Mesothelial cell of epicardium (in vitro differentiated cells): Measurements from ENCODE around the gene KCNIP4. TPM values are rescaled to one million over a fixed set of nuclear protein-coding genes. Genes with fewer than 3 reads are reported as not detected.

Experiments
- DNase-seq, 2 experiments: peaks; one replicate each; pipeline ENCODE4 v3.0.0; 2021; ENCODE audit warnings: low spot score in 2 of 2; ENCODE audit not compliant: unreplicated experiment in 2 of 2
- H3K27ac Mint-ChIP-seq: 2 replicates; pipeline ENCODE4 v1.8.0; 2021; ENCODE audit warnings: mixed read lengths
- H3K27me3 Mint-ChIP-seq: 2 replicates; pipeline ENCODE4 v1.8.0; 2021; ENCODE audit warnings: low read depth, mixed read lengths
- H3K36me3 Mint-ChIP-seq: 2 replicates; pipeline ENCODE4 v1.8.0; 2021; ENCODE audit warnings: mixed read lengths
- H3K4me1 Mint-ChIP-seq: 2 replicates; pipeline ENCODE4 v1.8.0; 2021; ENCODE audit warnings: mixed read lengths
- H3K4me3 Mint-ChIP-seq: 2 replicates; pipeline ENCODE4 v1.8.0; 2021; ENCODE audit warnings: mild to moderate bottlenecking, moderate library complexity, mixed read lengths
- H3K9me3 Mint-ChIP-seq: 2 replicates; pipeline ENCODE4 v1.8.0; 2021; ENCODE audit warnings: mixed read lengths
- CTCF ChIP-seq: fragments of 200-600 bp; sonication (generic); IDR thresholded peaks from one replicate; pipeline ENCODE4 v1.5.0; 2021; ENCODE audit warnings: antibody characterized with exemption; ENCODE audit not compliant: unreplicated experiment
- total RNA-seq: library from RNA; stranded (reverse); gene quantifications from 3 replicates; pipeline ENCODE4 v1.2.1, GENCODE V29; 2021

KCNIP4 gene
- total RNA-seq, 1 donor from 2014 or later: 3.0 TPM

- TF ChIP-seq CTCF: no peak
- Mint-ChIP-seq H3K36me3 (no peaks in the 10 kb centered on the region), H3K27me3 (peaks cover 4% of the 10 kb centered on the region), H3K27ac (no peak overlapping the region), H3K4me1 (no peaks in the 10 kb centered on the region), H3K4me3 (no peak overlapping the region), H3K9me3 (peaks cover 30% of the 10 kb centered on the region)
- no peak for DNase-seq
Measured at GRCh38 chr4:21901281-21901680, 47.3 kb downstream of the KCNIP4 start.

GRCh38 chr4:21900211-21900610, 48.4 kb downstream of the KCNIP4 start:
- H3K4me3 Mint-ChIP-seq: no peak overlapping the region
- H3K9me3 Mint-ChIP-seq: peaks cover 26% of the 10 kb centered on the region
- no peaks in the 10 kb centered on the region for H3K36me3 Mint-ChIP-seq
- no peak for DNase-seq
- H3K27me3 Mint-ChIP-seq: peaks cover 4% of the 10 kb centered on the region
- H3K4me1 Mint-ChIP-seq: no peaks in the 10 kb centered on the region
- no peak for TF ChIP-seq CTCF
- H3K27ac Mint-ChIP-seq: no peak overlapping the region

- Mint-ChIP-seq H3K4me3 (no peak overlapping the region), H3K27ac (no peak overlapping the region), H3K9me3 (peaks cover 26% of the 10 kb centered on the region), H3K36me3 (no peaks in the 10 kb centered on the region), H3K27me3 (peaks cover 4% of the 10 kb centered on the region), H3K4me1 (no peaks in the 10 kb centered on the region)
- DNase-seq: no peak
- no peak for TF ChIP-seq CTCF
Measured at GRCh38 chr4:21898101-21898500, 50.5 kb downstream of the KCNIP4 start.

- peaks cover 26% of the 10 kb centered on the region for H3K9me3 Mint-ChIP-seq
- H3K4me1 Mint-ChIP-seq: no peaks in the 10 kb centered on the region
- no peak overlapping the region for H3K4me3 Mint-ChIP-seq
- H3K27ac Mint-ChIP-seq: no peak overlapping the region
- DNase-seq: no peak
- TF ChIP-seq CTCF: no peak
- H3K27me3 Mint-ChIP-seq: no peaks in the 10 kb centered on the region
- H3K36me3 Mint-ChIP-seq: no peaks in the 10 kb centered on the region
Measured at GRCh38 chr4:21896767-21897166, 51.8 kb downstream of the KCNIP4 start.

- H3K4me1 Mint-ChIP-seq: no peaks in the 10 kb centered on the region
- H3K9me3 Mint-ChIP-seq: peaks cover 9% of the 10 kb centered on the region
- no peak overlapping the region for H3K4me3 Mint-ChIP-seq
- H3K36me3 Mint-ChIP-seq: no peaks in the 10 kb centered on the region
- no peaks in the 10 kb centered on the region for H3K27me3 Mint-ChIP-seq
- no peak for DNase-seq
- no peak for TF ChIP-seq CTCF
- no peak overlapping the region for H3K27ac Mint-ChIP-seq
Measured at GRCh38 chr4:21893136-21893535, 55.4 kb downstream of the KCNIP4 start.

GRCh38 chr4:21890231-21890630, 58.3 kb downstream of the KCNIP4 start:
- TF ChIP-seq CTCF: no peak
- Mint-ChIP-seq H3K27ac (no peak overlapping the region), H3K36me3 (no peaks in the 10 kb centered on the region), H3K27me3 (peaks cover 3% of the 10 kb centered on the region), H3K4me3 (no peak overlapping the region), H3K9me3 (no peaks in the 10 kb centered on the region), H3K4me1 (no peaks in the 10 kb centered on the region)
- DNase-seq: no peak
